GM18519 (cell line): Measurements from ENCODE around the gene PRKCD.

Experiments used
- ATAC-seq: cut with Tn5 transposase; IDR thresholded peaks from one replicate; pipeline ENCODE4 v1.9.1; 2021; ENCODE audit warnings: mild to moderate bottlenecking, moderate library complexity; ENCODE audit not compliant: unreplicated experiment, low FRiP score

The PRKCD gene

DNA sequence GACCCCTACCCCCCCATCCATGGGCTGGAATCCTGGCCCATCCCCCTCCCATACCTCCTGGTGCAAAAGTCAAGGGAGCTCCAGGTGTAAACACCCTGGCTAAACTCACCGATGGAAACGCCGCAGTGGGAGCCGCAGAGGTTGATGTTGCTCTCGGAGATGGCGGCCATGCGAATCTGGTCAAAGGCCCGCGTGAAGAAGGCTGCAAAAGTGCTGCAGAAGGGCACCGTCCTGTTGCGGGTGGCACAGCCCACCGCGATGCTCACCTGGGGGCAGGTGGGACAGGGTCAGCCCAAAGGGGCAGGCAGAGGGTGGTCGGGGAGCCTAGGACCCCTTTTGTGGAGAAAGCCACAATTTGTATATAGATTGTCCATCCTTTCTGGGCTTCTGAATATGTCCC, 68.2 kb downstream of the PRKCD start:
- ATAC-seq: no peak

DNA sequence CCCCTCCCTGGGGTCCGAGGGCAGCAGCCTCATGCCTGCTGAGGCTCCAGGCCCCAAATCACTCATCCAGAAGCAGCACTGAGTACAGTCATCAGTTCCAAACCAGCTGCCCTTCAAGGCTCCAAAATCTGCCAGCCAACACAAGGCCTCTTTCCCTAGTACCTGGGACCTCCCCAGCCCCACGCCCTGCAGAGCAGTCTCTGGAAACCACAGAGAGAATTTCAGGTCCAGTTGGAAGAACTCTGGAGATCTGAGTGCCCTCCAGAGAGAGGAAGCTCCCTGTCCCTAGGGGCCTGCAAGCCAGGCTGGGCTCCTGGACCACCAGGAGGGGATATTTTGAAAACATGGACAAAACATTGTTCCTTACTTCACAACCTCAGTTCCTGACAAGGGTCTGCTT, 68.6 kb downstream of the PRKCD start:
- ATAC-seq: no peak

DNA sequence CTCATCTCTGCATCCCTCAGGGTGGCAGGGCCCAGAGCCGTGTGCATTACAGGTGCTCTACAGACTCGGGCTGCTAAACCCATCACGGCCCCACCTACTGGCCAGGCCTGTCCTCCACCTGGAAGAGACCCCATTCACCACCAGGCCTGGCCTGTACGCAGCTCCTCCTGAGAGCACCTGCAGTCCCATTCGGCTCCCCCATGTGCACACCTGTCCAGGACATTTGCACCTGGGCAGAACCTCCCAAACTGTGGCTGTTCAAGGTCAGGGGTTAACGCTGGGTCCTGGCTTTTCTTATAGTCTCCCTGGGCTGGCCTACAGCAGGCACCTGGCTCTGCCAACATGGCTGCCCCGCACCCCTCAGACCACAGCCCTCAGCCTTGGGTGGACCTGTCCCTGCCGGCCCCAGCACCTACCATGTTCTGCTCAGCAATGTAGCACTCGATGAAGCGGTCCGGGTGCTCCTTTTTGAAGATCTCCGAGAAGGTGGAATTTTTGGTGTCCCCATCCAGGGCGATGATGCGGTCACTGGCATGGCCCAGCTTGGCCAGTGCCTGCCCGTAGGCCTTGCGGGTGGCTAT, 69.1 kb downstream of the PRKCD start:
- ATAC-seq: no peak

DNA sequence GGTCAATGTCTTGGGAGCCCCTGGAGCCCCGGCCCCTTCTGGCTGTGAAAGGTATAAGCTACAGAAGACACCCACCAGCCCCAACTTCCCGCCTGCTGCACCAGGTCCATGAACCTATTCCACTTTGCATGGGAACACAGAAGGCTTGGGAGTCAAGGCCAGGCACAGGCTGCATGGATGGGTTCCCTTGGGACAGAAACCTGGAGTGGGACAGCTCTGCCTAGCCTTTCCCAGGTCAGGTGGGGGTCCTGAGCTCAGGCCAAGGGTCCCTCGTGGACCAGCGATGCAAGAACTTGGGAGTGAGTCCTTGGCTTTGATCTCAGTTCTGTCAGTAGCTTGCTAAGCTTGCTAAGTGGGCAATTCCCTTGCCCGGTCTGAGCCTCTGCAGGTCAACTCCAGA, 69.8 kb downstream of the PRKCD start:
- ATAC-seq: no peak

DNA sequence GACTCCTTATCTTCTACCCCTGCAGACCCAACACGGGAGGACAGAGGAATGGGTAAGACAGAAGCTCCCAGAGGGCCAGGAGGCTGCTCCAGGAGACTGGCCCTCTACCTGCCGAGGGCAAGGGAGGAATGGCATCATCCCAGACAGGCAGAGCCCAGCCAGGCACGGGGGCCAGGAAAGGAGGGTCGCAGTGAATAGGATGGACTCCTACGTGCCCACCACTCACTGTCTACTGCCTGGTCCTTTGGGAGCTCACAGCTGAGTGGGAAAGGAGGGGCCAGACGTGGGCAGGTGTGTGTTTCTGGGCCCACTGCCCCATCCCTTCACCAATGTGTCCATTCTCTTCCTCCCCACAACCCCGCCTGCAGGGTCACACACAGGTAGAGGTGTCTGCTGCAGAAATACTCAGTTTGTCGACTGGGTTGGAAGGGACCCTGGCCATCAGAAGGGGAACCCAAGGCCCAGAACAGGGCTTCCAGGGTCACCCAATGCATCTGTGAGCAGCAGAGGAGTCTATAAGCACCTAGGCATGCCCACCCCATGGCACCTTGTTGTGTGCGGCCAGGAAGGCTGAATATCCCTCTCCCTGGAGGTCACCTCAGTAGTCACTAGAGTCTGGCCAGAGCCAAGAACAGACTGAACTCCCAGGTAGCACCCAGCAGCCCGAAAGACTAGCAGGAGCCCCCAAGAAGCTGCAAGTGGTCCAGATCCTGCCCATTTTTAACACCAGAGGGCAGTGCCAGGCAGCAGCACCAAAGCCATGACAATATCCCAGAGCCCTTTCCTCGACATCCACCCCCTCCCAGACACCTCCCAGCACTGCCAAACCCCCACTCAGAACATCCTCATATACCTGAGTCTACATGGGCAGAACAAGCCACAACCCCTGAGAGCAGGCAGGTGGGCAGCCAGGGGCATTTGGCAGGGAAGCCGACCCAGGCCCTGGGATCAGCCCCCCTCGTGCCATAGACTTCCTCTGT, 70.8 kb downstream of the PRKCD start:
- no peak for ATAC-seq

DNA sequence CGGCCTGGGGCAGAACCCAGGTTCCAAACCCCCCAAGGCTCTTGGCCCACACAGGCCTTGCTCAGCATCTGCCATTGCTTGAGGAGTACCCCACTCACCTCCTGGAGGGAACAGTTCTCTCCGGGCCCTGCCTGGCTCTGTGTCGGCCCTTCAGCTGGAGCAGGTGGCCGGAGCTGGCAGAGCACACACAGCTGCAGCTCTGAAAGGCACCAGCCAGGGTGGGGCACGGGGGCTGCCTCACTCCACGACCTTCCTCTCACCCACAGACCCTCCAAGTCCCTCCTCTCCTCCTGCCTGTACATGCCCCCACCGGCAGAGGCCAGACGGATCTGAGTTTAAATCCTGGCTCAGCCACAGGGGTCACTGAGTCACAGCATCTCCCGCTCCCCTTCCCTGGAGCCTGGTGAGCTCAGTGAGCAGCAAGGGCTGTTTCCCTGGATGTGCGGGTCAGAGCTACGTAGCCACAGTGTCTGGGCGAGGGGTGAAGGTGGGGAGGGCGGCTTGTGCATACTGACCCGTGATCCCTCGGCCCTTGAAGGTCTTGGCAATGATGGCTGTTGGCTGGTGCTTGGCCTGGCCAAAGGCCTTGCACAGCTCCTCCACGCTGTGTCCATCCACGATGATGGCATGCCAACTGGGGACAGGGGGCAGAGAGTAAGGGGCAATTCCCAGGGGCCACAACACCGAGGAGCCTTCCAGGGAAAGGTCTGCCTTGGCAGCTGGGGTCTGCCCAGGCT, 71.8 kb downstream of the PRKCD start:
- no peak for ATAC-seq

DNA sequence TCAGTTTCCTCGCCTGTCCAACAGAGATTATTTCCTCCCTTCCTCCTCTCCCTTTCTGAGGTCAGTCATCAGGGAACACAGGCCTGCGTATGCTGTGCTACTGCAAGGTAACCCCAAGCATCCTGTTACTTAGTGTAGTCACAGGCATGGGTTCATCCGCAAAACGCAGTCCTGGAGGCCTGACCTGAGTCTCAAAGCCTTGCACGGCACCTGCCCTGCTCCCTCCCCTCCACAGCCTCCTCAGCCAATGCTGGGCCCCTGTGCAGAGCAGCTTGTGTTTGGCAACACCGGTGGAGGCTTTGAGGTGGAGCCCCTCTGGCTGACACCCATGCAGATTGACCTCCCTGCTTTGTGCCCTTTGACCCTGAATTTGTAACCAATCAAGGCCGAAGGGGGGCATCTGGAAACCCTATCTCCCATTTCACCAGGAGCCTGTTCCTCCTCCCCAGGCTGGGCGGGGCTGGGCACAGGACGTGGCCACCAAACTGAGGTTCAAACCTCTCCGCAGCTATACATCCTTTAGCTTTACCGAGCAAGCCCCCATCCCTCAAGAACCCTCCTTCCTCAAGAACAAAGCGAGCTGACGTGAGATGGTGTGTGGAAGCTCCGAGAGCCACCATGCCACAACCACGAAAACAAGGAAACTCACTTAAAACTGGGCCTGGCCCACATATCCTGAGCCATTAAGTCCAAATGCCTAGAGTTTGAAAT, 73.3 kb downstream of the PRKCD start:
- no peak for ATAC-seq

DNA sequence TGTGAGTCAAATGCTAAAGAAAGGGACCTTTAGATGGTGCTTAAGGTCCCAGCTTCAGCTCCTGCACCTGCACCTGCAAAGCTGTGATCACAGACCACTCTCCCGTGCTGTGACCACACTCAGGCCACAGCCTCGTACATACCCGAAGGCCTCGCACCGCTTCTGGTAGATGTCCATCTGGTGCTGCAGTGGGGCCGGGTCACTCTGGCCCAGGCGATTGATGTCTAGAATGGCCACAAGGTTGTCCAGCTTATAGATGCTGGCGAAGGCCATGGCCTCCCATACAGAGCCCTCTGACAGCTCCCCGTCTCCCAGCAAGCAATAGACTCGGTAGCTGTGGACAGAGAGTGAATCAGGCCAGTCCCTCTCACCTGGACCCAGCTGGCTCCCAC, 73.8 kb downstream of the PRKCD start:
- ATAC-seq: no peak

DNA sequence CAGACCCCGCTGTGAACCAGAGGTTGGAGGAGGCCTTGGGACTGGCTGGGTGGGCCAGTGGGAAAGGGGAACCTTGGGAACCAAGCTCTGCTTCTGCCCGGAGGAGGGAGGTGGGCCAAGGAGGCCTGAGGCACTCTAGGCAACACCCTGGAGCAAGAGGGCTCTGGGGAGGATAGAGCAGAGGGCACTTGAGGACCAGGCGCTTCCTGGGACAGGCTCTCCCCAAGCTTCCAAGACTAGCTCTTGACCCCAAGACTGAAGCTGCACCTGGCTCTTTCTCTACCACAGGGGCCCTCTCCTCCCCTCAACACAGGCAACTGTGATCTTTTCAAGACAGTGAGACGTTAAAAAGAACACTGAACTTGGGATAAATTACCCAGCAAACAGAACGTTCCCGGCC, 74.5 kb downstream of the PRKCD start:
- ATAC-seq: no peak

DNA sequence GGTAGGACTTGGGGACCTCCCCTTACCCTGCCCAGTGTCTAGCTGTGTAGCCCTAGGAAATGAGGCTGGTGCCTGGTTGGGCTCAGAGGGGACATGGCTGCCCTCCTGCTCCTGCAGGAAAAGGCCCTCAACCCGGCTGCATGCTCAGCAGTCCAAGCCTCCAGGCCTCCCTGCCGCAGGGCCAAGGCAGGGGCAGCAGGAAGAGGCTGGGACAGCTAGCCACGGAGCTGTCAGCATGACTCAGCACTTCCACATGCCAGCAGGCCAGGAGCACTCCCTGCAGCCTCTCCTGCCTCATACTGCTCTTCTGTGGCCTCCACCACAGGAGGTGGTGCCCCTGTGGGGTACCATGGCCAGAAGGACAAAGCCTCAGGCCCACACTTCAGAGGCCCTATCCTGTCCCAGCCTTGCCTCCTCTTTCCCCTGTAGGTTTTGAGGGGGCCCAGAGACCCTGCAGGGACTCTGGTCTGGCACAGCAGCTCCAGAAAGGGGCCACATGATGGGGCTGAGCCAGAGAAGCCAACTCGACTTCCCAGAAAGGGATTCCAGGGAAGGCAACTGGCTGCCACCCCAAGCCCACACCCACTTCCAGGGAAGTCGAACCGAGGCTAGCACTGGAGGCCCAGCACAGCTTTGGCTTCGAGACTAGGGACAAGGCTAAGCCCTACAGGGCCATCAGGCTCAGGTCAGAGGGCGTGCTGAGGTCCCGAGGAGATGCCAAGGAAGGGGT, 75.3 kb downstream of the PRKCD start:
- no peak for ATAC-seq

DNA sequence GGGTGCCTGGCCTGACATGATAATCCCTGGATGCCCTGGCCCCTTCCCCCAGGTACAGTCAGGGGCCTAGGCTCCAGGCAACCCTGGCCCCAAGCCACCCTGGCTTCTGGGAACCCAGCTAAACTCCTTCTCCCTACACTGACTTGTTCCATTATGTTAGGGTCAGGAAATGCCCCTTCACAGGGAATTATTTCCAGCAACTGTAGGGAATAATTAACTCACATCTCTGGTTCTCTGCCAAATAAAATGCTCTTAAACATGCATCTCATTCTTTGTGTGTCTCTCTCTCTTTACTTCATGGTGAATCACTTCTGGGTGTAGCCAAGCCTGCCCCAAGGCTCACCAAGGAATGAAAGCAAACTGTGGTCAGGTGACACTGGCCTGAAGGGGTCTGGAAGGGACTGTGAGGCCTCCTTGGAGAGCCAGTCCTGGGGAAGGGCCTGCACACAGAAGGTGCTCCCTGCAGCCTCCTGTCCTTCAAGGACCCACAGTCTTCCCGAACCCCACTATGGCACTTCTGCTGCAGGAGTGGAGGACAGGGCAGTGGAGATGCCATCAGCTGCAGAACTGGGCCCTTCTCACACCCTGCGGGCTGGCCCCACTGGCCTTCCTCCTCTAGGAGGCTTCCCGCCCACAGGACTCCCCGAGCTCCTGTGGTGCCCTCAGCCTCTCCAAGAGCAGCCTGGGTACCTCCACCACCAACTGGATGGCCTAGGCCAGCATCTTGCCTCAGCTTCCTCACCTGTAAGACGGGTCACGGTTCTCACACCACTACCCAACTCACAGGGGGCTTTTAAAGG, 77.2 kb downstream of the PRKCD start:
- ATAC-seq: no peak

DNA sequence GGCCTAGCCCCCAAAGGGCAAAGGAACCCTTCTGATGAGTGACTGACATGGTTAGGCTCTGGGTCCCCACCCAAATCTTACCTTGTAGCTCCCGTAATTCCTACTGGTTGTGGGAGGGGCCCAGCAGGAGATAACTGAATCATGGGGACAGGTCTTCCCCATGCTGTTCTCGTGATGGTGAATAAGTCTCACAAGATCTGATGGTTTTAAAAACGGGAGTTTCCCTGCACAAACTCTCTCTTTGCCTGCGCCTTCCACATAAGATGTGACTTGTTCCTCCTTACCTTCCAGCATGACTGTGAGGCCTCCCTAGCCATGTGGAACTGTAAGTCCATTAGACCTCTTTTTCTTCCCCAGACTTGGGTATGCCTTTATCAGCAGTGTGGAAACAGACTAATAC, 77.9 kb downstream of the PRKCD start:
- no peak for ATAC-seq

DNA sequence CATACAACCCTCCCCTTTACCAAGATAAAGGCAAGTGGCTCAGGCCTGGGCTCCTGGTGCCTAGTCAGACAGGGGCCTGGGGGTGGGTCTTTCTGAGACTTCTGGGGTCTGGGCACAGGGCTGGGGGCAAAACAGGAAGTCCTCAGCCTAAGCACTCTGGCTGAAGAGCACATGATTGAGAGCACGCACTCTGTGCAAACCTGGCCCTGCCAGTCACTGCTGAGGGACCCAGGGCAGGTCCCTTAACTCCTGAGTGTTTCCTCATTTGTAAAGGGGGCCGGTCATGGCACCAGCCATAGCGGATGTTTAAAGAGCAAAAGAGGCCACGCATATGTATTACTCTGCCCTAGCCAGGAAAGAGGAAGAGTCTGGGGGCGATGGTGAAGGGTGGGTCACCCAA, 78.8 kb downstream of the PRKCD start:
- ATAC-seq: no peak

DNA sequence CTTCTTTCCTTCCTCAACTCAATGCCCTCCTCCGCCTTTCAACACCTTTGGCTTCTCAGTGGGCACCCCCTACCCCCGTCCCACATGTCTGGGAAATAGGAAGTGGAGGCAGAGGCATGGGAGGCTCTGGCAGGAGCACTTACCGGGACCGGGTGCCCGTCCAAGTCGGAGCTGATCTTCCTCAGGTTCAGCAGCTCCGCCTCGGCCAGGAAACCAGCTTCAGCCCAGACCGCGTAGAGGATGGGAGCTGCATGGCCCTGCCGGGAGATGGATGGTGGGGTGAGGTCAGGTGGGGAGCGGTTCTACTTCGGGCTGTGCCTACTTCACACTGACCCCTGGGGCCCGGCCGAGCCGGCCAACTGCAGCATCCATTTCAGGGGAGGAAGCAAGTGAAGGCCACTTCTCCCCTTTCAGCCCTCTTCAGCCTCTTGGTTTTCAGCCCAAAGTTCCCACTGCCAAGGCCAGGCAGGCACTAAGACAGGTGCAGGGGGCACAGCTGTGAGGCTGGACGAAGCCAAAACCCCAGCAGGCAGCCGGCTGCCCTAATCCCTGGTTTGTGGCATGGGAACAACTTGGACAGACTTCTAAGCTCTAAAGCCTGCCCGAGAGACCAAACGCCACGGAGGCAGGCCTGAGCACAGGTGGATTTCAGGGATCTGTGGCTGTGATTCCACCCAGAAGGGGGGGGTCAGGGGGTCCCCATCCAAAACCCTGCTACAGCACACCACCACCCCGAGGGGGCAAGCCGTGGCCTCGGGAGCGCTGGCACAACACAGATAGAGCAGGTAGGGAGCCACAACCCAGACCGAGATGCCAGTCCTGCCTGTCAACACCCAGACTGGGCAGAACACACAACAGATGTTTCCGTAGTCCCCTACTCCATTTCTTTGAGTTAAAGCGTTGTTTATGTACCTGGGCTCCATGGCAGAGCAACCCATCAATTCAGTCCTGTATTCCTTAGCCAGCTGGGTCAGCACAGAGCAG, 80.3 kb downstream of the PRKCD start:
- no peak for ATAC-seq

DNA sequence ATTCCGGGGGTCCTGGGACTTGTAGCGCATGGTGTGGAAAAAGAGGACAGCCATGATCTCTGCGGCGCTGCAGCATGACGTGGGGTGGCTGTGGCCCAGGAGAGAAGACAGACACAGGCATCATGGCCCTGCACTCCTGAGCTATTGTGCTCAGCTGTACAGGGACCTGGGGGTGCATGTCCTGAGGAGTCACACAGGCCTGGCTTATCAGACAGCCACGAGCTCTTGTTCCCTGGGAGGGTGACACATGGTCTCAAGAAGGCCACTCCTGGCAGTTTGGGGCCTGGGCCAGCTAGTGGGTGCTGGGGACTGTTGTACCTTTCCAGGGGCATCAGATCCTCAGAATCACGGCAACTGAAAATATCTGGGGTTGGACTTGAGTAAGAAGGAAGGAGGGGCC, 81.1 kb downstream of the PRKCD start:
- no peak for ATAC-seq
